HG03039 (cell line): ENCODE measurements around the gene KIAA0232.
"Not testable (repeated sequence)": the region's sequence is repeated elsewhere in the genome, so short reads cannot be mapped to it uniquely, and the experiment has no call there.

Source experiments
- ATAC-seq: cut with Tn5 transposase; IDR thresholded peaks from one replicate; pipeline ENCODE4 v1.9.1; 2021; ENCODE audit warnings: mild to moderate bottlenecking, moderate library complexity; ENCODE audit not compliant: unreplicated experiment

Gene KIAA0232

DNA sequence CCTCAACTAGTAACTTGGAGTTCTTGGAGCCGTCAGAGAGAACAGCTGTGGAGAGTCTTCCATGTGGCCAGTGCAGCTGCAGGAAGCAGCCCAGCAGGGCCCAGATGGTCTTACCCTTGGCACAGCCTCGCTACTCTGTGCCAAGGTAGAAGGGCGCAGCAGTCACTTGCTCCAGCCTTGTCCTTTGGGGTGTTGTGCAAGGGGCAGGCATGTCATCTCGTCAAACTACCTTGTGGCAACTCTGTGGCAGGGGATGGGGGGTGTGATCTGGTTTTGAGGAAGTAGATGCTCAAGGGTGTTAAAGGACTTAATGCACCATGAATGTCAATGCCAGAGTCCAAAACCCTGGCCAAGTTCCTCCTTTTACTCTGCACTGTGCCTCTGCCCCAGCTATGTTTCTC lies 92.9 kb downstream of the KIAA0232 start:
- no peak for ATAC-seq

DNA sequence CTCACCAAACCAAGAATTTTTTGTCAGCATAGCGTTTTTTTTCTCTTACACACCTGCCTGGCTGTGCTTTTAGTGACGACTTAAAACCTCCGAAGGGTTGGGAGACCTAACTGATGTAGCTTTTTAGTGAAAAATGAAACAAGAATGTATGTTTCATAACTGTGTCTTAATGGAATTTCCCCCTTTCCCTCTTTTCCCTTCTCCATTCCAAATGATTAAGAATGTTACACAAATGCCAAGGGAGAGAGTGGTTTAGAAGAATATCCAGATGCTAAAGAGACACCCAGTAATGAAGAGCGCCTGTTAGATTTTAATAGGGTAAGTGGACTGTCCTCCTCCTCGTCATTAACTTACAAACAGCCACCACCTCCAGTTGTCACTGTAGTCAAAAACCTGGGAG lies 93.9 kb downstream of the KIAA0232 start:
- ATAC-seq, result no peak

DNA sequence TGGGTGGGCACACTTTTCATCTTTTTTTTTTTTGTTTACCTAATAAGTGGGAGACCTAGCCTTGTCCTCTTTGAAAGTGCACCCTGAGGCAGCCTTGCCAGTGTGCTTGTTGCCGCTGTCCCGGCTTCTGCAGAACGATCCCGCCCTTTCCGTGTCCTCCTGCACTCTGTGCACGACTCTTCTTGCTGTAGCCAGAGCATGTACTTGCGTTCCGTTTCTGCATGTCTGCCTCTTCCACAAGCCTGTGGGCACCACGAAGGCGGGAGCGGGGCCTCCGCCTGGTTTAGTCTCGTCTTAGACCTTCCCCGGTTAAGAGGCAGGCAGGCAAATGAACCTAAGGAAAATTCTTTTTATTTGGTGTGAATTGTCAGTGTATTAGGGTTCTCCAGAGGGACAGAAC lies 94.5 kb downstream of the KIAA0232 start:
- ATAC-seq, result no peak

DNA sequence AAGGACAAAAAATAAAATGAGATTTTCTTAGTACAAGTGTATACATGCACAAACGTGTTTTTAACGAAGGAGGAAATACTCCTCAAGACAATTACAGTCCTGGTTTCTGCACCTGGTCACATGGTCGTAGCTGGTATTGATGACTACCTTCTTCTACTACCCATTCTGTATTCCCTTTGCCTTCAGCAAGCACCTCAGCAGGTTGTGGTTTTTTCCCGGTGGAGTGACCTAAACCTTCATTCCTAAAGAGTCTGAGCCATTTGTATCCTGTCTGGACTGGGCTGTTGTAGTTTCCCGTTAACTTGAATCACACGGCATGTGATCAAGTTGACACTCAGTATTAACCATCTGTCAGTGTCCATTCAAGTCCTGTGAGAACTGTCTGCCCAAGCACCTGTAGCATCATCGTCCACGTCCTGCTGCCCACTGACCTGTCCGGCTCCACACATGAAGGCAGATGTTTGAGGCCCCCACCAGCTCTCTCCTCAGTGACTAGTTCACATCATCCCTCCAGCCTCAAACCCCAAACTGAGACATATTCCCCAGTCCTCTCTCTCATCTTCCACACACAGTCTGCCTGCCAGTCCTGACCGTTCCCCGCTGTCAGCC lies 96.0 kb downstream of the KIAA0232 start:
- no peak for ATAC-seq

DNA sequence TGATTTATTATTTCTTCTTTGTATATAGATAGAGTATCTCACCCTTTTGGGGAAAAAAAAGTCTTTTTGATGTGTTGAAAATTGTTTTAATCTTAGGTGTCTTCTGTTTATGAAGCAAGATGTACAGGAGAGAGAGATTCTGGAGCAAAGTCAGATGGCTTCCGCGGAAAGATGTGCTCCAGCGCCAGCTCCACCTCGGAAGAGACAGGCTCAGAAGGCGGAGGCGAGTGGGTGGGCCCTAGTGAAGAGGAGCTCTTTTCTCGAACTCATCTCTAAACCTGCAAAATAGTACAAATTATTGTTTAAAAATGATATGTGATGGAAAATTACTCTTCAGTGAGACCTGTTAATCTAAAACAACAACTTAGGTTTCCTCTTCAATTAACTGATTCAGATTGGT lies 98.2 kb downstream of the KIAA0232 start:
- ATAC-seq, result no peak

DNA sequence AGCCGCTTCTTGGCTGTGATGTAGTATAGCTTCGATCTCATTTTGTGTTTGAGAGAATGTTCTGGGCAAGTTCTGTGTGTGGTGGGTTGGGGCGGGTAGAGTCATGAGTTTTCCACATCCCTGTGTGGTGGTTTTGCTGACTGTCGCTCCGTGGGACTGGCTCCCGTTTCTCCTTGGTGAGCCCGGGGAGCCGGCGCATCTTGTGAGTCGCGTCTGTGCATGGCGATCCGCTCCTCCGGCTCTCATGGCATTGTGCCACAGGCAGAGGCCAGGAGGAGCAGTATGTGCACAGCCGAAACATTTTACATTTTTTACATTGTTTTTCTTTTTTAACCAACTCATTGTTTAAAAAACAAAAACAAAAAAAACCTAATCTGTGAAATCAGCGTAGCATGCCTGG lies 99.4 kb downstream of the KIAA0232 start:
- no peak for ATAC-seq

DNA sequence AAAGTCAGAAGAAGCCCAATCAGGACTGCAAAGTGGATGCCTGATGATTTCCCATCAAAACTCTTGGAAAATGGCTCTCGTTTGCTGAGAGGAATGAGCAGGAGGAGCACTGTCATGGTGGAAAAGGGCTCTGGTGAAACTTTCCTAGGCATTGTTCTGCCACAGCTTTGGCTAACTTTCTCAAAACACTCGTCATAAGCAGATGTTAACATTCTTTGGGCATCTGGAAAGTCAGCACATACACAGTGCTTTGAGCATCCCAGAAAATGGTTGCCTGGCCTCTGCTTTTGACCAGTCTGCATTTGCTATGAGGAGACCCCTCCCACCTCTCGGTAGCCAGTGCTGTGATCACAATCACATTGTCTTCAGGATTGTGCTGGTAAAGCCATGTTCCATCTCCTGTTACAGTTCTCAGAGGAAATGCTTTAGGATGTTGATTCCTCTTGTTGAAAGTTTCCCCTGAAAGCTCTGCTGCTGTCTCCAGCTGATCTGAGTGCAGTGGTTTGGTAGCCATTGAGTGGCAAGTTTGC lies 101.9 kb downstream of the KIAA0232 start:
- ATAC-seq, result no peak

DNA sequence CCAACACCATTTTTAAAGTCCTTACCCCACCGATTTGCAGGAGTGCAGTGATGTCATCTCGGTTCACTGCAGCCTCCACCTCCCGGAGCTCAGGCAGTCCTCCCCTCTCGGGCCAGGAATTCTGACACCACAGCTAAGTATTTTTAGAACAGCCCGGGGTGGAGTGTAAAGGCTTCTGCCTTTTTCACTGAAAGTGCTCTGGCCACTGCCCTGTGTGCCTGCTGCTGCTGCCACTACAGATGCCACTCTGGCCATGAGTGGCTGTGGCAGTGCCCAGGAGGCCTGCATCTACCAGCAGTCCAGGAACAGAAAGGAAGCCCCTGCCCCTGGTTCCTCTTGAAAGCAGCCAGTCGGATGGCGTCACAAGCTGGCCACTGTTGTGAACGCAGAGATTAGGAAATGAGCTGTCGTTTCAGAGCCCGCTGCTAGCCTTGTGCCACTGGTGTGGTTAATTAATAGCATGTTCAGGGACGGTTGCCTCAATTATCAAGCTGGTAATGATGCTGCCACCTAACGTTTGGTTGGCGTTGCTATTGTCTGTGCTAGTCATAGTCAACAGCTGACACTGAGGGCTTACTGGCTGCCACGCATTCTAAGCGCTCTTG lies 103.5 kb downstream of the KIAA0232 start:
- no peak for ATAC-seq

DNA sequence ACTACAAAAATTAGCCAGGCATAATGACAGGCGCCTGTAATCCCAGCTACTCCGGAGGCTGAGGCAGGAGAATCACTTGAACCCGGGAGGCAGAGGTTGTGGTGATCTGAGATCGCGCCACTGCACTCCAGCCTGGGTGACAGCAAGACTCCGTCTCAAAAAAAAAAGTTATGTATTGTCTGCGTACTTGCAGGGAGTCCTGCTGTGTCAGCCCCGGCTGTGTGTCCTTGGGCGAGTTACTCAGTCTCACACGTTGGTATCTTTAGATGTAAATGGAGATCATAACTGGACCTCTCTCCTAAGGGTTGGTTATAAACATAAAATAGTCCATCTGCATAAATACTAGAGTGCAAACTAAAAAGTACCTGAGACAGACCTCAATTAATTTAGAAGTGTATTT lies 104.4 kb downstream of the KIAA0232 start:
- ATAC-seq, result no peak

DNA sequence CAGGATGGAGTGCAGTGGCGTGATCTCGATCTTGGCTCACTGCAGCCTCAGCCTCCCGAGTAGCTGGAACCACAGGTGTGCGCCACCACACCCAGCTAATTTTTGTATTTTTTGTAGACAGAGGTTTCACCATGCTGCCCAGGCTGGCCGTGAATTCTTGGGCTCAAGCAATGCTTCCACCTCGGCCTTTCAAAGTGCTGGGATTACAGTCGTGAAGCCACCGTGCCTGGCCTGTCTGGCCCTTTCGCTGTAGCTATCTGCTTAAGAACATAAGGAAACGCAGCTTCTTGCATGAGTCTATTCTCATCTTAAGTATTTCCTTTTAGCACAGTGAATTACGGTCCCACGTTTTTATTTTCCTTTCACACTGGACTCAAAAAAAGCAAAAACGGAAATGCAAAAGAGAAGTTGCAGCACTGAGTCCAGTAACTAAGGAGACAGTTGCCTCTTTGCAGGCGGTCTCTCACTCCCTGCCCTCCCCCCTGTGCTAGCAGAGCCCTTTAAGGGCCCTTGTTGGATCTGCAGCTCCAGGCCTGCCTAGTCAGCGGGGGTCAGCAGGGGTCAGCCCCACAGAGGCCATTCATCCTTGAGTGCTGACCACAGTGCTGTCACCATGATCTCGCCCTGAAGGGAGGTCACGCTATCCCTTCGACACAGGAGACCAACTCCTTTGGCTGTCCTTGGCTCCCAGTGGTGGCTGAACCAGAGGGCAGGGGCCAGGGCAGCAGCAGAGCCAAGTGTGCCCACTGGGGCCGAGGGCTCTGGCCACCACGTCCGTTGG lies 105.3 kb downstream of the KIAA0232 start:
- ATAC-seq, result no peak

DNA sequence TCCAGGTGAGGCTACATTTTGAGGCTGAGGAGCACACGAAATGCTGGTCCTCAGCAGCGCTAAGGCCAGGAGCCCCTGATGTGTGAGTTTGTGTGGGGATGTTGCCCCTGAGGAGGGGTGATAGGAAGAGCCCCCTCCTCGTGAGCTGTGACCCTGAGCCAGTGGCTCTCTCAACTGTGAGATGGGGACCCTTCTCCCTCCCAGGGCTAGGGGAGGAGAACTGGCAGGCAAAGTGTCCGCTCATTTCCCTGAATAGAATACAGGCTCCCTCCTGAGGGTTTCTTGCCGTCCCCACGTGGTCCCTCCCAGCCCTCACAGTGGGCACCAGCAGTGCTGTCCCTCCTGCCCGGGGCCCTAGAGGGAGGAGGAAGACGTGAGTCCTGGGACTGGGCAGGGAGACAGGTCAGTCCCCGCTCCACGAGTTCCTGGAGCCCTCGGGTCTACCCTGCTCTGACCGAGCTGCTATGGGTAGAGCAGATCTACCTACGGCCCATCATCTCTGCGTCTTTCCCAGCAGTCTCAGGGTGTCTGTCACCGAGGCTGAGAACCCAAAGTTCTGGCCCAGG lies 106.1 kb downstream of the KIAA0232 start:
- ATAC-seq, result no peak

DNA sequence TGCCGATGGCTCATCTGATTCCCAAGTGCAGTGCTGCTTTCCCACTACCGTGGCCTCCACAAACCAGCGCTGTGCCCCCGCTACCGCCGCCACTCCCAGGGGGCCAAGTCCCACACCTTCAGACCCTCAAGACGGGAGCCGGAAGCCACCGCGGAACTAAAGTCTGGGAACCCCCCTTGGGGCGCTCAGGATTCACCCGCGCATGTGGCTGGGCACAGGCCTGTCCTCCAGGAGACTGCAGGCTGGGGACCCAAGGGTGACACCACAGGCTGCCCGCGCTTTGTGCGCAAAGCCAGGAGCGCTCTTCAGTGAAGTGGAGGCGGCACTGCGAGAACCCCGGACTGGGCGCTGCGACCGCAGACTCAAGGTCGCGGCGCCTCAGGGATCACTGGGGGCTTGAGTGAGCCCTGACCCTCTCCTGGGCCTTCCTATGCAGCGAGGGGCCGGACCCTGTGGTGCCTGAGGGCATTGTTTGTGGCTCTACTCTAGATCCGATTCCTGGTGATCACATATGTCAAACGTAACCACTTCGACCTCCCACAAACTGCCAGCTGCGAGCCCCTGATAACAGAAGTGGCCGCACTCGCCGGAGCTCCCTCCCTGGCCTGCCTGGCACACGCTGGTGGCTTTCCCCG lies 106.7 kb downstream of the KIAA0232 start:
- ATAC-seq, result no peak

DNA sequence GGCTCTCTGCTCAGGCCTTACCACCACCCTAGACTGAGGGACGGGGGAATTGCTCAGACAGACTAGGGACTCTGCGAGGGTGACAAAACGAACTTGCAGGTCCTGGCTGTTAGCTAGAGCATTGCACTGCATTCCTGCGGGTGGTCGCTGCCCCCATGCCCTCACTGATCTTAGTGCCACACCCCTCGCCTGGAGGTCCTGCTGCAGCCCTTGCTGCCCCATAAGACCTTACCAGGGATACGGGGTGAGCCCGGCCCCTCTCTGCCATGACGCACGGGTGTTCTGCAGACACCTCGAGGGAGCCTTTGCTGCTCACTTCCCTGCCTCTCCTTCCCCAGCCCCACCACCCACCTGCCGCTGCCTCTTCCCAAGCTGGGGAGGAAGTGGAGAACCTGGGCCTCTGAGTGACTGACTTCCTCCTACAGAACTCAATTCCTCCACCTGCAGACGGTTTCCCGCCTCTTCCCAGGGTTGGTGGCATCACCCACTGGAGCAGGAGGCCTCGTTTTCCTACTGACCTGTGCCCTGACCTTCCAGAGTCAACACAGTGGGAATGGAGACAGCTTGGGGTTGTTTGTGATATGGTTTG lies 107.3 kb downstream of the KIAA0232 start:
- ATAC-seq, result no peak

DNA sequence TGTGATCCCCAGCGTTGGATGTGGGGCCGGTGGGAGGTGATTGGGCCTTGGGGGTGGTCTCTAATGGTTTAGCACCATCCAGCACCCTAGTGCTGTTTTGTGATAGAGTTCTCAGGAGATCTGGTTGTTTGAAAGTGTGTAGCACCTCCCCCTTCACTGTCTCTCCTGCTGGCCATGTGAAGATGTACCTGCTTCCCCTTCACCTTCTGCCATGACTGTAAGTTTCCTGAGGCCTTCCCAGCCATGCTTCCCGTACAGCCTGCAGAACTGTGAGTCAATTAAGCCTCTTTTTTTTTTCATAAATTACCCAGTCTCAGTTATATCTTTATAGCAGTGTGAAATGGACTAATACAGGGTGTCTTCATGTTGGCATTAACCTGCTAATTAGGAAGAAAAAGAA lies 107.8 kb downstream of the KIAA0232 start:
- ATAC-seq, result no peak

DNA sequence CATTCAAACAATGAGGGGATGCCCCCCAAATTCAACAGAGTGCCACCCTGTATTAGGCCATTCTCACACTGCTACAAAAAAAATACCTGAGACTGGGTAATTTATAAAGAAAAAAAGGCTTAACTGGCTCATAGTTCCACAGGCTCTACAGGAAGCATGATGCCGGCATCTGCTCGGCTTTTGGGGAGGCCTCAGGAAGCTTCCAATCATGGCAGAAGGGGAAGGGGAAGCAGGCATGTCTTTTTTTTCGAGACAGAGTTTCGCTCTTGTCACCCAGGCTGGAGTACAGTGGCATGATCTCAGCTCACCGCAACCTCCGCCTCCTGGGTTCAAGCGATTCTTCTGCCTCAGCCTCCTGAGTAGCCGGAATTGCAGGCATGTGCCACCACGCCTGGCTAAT lies 108.4 kb downstream of the KIAA0232 start:
- not testable (repeated sequence) for ATAC-seq

DNA sequence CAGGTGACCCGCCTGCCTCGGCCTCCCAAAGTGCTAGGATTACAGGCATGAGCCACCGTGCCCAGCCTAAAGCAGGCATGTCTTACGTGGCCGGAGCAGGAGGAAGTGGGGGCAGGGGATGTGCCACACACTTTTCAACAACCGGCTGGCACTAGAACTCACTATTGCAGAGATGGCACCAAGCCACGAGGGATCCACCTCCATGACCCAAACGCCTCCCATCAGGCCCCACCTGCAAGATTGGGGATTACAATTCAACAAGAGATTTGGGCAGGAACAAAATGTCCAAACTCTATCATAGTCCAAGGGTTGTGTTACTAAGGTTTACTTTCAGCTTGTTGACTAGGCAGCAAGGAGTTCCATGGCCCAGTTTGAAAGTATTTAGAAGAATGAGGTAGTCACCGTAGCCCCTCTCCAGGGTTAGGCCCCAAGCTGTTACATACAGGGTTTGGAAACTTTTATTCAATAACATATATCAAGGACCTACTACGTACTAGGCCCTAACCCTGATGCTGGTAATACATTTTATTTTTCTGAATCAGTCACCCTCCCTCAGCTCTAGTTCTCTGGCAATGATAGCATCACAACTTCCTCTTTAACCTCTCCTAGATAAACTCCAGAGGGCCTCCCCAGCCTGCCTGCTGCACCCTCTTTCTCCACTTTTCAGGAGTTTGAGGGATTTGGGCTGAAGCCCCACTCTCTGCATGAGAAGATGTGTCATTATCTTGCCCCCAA lies 109.1 kb downstream of the KIAA0232 start:
- no peak for ATAC-seq

DNA sequence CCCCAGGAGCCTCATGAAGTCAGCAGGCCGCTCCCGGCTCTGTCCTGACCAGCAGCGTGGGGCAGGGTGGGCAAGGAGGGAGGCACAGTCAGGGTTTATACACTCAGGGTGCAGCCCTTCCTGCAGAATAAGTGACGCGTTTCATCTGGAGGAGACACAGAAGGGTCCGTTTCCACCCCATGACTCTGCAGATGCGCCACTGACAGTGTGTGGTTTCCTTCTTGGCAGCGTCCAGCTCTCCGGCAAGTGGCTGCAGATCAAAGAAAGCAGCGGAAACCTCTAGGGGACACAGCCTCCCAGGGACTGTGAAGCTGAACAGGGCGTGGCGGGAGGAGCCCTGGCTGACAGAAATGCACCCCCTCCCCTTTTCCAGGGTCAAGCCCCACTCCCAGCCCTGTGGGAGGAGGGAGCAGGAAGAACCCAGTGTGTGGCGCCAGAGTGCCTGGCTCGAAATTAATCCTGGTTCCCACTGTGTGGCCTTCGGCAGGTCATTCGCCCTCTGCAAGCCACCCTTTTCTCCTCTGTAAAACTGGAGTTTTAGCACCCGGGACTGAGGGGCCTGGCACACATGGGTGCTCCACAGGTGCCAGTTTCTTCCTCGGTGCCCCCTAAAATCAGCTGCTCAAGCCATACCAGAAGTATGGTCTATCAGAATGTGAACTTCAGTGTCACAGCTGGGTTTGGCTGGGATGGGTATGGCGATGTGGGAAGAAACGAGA lies 109.8 kb downstream of the KIAA0232 start:
- ATAC-seq, result no peak

DNA sequence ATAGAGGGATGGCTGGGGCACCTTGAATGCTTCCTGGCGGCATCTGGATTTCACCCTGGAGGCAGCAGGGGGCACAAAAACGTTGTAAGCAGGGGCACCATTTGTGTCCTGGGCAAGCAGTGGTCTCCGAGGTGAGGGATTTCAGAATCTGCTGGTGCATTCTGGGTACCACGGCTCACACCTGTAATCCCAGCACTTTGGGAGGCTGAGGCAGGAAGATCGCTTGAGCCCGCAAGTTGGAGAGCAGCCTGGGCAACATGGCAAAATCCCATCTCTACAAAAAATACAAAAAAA lies 110.3 kb downstream of the KIAA0232 start:
- ATAC-seq, result no peak

DNA sequence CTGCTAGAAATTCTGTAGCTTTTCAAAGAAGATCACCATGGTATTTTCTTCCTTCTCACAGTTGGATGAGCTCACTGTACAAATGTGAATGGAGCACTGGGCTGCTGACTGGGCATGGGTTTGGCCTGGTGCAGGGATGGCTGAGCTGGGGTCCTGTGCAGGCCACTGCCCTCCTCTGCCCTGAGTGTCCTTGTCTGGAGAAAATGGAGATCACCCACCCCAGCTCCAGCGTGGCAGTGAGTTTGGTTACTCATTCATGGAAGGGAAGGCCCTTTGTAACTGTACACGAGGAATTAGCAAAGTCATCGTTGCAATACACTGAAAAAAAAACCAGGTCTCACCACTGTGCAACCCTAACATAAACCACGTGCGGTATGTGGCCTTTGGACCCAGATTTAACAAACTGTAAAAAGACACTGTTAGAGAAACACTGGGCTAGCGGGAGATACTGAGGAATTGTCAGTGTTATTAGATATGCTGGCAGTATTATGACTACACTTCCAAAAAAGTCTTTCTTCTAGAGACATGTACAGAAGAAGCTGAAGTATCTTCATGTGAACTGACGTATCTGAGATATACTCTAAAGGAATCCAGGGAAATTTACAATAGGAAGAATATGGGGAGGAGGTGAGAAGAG lies 111.0 kb downstream of the KIAA0232 start:
- ATAC-seq, result no peak
